UCSD-AML1 (cell line): ENCODE measurements around the gene FUCA1.
"Not testable (repeated sequence)": the region's sequence is repeated elsewhere in the genome, so short reads cannot be mapped to it uniquely, and the experiment has no call there.

ENCODE experiments used
- DNase-seq: peaks from one replicate; lab custom pipeline; 2025; ENCODE audit not compliant: unreplicated experiment; lab: John Stamatoyannopoulos, UW

The FUCA1 gene

DNA sequence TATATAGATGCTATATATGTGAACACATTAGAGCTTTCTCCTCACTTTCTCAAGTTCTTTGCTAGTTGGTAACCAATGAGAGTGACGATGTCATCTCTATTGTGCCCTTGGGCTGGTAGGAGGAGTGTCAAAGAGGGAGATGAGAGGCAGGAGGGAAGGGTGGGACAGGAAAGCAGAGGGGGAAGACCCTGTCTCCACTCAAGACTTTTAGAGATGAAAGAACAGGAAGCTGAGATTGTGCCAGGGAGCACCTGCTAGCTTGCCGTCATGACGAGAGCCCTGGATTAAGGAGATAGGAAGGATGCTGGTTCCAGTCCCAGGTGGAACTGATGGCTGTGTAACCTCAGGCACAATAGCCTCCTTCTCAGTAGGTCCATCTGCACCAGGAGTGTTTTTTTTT, 28.4 kb upstream of the FUCA1 start:
- DNase-seq = no peak

DNA sequence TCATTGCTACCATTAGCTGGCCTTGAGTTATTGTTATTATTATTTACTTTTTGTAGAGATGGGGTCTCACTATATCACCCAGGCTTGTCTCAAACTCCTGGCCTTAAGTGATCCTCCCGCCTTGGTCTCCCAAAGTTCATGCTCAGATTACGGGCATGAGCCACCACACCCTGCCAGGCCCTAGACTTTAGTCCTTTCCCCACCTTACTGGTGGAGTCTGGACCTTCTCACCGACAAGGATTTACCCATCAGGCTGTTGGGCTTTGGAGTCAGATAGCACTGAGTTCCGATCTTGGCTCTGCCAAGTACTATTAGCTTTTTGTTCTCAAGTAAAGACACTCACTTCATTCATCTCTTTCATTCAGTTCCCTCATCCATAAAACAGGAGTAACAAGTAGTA, 27.9 kb upstream of the FUCA1 start:
- no peak for DNase-seq

DNA sequence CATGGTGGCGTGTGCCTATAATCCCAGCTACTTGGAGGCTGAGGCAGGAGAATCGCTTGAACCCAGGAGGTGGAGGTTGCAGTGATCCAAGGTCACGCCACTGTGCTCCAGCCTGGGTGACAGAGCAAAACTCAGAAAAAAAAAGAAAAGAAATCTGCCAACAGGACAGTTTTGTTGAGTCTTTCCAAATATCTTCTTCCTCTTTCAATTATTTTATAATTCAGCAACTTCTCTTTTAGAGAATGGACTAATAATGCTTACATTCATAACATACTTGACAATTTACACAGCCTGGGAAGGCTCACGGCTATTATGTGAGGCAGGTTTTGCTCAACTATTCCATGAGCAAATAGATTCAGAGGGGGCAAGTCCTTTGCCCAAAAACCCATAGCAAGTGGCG, 27.0 kb upstream of the FUCA1 start:
- DNase-seq = no peak

- DNase-seq = no peak
Observed at GRCh38 chr1:23889074-23889473, 21.0 kb upstream of the FUCA1 start.

- DNase-seq = no peak
Observed at GRCh38 chr1:23885222-23885621, 17.1 kb upstream of the FUCA1 start.

DNA sequence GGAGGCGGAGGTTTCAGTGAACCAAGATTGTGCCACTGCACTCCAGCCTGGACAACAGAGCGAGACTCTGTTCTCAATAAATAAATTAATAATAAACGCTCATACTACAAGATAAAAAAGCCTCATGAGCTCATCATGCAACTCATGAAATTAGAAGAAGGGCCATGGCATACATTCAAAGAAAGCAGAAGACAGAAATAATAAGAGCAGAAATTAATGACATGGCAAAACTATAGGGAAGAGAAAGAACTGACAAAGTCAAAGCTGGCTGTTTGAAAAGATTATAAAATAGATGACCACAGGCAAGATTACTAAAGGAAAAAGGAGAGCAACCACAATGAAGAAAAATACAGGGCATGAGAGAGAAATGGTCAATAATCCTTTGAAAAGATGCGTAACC, 14.7 kb upstream of the FUCA1 start:
- no peak for DNase-seq

DNA sequence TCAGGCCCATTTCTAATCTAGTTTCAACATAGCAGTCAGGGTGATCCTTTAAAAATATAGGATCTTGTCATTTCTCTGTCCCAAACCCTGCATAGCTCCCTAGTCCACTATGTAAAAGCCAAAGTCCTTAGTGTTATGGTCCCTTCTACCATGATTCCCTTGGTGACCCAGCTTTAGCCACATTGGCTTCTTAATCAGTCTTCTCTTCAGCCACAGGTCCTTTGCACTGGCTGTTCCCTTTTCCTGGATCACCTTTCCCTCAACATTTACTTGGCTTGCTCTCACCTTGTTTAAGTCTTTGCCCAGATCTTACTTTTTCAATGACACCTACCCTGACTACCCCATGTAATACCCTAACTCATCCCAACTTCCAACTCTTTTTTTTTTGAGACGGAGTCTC, 11.7 kb upstream of the FUCA1 start:
- DNase-seq = no peak

GRCh38 chr1:23878668-23879067, 10.6 kb upstream of the FUCA1 start:
- no peak for DNase-seq

DNA sequence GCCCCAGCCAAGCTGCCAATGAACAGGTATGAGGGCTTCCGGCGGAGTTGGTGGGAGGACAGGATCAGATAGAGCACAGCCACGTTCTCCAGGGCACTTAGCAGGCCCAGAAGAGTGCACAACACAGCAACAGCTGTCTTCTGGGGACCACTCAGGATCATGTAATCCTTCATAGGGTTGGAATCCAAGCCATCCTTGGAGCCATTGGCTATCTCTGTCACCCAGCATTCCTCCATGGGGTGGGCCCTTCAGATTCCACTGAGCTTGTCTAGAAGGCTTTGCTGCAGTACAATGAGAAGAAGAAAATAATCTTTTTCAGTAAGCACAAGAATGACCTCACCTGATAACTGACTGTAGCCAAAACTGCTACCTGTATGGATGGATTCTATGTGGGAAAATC, 7.3 kb upstream of the FUCA1 start:
- no peak for DNase-seq

DNA sequence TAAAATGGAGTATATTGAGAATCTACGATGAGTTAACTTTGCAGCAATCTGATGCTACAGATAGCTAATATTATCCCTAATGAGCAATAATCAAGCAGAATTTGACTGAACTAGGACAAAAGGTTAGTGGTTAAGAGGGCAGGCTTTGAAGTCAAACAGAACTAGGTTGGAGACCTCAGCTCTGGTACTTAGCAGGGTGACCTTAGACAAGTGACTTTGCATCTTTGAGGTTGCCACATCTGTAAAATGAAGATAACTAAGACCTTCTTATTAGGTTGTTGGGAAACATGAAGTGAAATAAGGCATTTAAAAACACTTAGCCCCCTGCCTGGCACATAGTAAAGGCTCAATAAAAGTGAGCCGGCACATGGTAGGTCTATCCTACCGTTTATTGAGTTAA, 4.3 kb upstream of the FUCA1 start:
- DNase-seq = no peak

- peak; percentile 25 for DNase-seq
Observed at GRCh38 chr1:23869051-23869450, 961 bp upstream of the FUCA1 start.

- DNase-seq = no peak
Observed at GRCh38 chr1:23868557-23869016, 497 bp upstream of the FUCA1 start.

GRCh38 chr1:23867542-23867894, 572 bp downstream of the FUCA1 start:
- DNase-seq = no peak

DNA sequence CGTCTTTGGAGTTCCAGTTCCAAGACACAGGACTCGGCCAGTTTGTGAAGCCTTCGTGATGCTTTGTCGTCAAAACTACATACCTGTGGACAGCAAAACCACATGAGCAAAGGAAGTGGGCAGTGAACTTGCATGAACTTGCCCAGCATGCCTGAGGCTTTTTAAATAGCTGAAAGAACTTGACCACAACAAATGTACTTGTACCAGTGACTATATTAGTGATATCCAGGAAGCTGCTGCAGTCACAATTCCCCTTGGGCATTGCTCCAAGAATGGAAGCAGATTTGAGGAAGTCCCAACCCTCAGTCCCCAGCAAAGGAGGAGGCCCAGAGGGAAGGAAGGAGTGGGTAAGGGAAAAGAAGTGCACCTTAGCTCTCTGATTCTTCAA, 2.6 kb downstream of the FUCA1 start:
- DNase-seq = peak; percentile 47

- no peak for DNase-seq
Observed at GRCh38 chr1:23864801-23865542, 3.1 kb downstream of the FUCA1 start.

GRCh38 chr1:23862640-23863039, 5.5 kb downstream of the FUCA1 start:
- DNase-seq = no peak

DNA sequence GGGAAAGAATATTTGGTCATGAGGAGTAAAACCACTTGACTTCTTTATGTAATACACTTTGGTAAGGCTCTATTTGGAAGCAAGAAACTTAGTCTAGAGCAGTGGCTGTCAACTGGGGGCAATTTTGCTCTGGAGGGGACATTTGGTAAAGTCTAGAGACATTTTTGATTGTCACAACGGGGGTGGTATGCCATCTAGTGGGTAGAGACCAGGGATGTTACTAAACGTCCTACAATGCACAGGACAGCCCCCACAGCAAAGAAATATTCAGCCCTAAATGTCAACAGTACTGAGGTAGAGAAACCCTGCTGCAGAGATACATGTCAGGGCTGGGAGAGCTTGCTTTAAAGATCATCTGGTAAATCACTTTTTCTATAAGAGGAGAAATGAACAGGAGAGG, 13.5 kb downstream of the FUCA1 start:
- DNase-seq = no peak

GRCh38 chr1:23853124-23853523, 15.0 kb downstream of the FUCA1 start:
- DNase-seq = not testable (repeated sequence)

- not testable (repeated sequence) for DNase-seq
Observed at GRCh38 chr1:23851406-23851805, 16.7 kb downstream of the FUCA1 start.

DNA sequence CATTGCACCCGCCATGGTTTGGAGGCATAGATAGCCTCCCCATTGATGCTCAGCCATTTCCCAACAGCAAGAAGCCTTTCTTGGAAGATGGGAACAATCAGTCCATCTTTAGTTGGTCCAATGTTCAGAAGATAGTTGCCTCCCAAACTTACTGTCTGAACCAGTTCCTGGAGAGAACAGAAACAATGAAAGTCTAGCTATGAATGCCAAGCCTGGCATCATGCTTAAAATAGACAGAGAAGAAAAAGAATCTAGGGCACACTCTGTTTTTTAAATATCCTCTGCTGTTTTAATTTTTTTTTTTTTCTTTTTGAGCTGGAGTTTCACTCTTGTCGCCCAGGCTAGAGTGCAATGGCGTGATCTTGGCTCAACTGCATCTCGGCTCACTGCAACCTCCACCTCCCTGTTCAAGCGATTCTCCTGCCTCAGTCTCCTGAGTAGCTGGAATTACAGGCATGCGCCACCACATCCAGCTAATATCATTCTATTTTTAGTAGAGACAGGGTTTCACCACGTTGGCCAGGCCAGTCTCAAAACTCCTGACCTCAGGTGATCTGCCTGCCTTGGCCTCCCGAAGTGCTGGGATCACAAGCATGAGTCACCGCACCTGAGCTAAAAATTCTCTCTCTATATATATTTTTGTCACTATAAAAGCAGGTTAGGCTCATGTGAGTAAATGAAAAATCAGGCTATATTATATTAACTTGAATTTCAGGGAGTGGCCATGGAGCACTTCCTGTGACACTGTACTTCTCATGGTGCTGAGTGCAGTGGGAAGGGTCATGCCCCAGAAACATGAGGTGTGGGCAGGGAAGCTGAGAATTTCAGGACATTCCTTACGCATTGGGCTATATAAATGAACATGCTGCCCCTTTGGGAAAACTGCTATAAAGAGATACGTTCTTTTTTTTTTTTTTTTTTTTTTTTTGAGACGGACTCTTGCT, 19.1 kb downstream of the FUCA1 start:
- DNase-seq = no peak

DNA sequence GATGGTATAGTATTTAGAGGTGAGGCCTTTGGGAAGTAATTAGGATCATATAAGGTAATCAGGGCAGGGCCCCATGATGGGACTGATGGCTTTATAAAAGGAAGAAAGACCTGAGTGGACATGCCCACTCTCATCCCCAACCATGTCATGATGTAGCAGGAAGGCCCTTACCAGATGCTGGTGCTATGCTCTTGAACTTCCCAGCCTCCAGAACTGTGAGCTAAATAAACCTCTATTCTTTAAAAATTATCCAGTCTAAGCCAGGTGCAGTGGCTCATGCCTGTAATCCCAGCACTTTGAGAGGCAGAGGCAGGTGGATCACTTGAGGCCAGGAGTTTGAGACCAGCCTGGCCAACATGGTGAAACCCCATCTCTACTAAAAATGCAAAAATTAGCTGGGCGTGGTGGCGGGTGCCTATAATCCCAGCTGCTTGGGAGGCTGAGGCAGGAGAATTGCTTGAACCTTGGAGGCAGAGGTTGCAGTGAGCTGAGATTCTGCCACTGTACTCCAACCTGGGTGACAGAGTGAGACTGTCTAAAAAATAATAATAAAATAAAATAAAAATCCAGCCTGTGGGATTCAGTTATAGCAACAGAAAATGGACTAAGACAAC, 20.5 kb downstream of the FUCA1 start:
- not testable (repeated sequence) for DNase-seq

GRCh38 chr1:23845163-23845562, 22.9 kb downstream of the FUCA1 start:
- no peak for DNase-seq
